Stimulated activated CD8-positive, alpha-beta memory T cell treated with anti-CD3 and anti-CD28 coated beads, Interleukin-15, amount 100 ng/mL, for 4 hours (primary cell): Measurements from ENCODE around the gene PROM1.

Experiments
- DNase-seq, 2 donors: peaks; one replicate each; pipeline ENCODE4 v3.0.0-alpha.2; 2020; ENCODE audit warnings: low read depth in 2 of 2

PROM1 gene

GRCh38 chr4:16027114-16027513, 56.7 kb downstream of the PROM1 start:
- no peak for DNase-seq

DNA sequence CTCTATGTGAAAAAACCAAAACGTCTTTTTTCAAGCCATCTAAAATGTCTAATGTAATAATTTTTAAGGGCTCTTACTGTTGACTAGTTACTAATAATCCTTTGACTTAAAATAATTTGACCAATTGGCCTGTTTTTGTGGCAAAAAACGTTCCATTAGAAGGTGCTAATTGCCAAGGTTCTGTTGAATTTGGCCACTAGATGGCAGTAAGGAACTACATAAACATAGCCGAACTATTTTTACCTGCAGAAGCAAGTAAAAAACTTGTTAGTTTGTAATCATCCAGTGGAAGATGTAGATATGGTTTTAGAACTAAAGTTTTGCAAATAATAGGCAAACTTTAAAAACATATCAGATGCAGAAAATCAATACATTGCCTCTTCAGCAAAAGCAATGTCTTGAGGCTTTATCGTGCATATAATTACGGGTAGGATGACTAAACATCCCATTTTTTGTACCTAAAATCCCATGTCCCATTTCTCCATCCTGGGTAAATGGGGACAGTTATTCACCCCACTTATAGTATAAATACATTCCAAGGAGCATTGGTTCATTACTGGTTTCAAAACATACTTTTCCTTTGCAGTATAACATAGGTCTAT, 57.6 kb downstream of the PROM1 start:
- no peak for DNase-seq

DNA sequence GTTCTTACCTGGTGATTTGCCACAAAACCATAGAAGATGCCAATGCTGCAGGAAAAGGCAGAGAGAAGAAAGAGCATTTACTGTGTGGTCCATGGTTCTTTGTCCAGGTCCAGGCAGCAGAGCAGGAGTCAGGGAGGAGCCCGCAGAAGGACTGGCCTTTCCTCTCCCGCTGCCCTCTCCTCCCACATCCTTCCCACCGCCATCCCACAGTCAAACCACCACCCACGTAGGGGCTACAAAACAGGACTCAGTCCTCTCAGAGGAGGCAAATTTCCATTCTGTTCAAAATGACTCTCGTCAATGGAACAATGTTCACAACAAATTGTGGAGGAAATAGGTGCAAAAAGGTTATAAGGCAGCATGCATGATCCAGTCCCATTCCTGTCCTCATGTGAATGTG, 58.6 kb downstream of the PROM1 start:
- no peak for DNase-seq

GRCh38 chr4:16023776-16024408, 59.9 kb downstream of the PROM1 start:
- DNase-seq, result no peak

GRCh38 chr4:16021804-16022560, 61.8 kb downstream of the PROM1 start:
- no peak for DNase-seq

- no peak for DNase-seq
These were observed 64.2 kb downstream of the PROM1 start for GRCh38 chr4:16019649-16020048.

- no peak for DNase-seq
These were observed 65.0 kb downstream of the PROM1 start for GRCh38 chr4:16018841-16019240.

GRCh38 chr4:16018061-16018676, 65.7 kb downstream of the PROM1 start:
- no peak for DNase-seq

DNA sequence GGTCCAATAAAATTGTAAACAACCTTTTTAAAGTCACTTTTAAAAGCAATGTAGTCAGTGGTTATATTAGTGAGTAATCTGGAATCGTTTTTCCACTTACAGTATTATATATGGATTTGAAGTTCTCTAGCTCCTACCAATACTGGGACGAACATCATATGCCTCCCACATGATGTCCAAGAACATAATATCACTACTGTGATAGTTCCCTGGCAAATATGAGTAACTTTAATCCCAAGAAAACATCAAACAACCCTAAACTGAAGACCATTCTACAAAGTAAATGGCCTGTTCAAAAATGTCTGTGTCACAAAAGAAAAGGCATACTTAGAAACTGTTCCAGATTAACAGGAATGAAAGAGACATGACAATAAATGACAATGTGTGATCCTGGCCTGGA, 67.3 kb downstream of the PROM1 start:
- DNase-seq, result no peak

DNA sequence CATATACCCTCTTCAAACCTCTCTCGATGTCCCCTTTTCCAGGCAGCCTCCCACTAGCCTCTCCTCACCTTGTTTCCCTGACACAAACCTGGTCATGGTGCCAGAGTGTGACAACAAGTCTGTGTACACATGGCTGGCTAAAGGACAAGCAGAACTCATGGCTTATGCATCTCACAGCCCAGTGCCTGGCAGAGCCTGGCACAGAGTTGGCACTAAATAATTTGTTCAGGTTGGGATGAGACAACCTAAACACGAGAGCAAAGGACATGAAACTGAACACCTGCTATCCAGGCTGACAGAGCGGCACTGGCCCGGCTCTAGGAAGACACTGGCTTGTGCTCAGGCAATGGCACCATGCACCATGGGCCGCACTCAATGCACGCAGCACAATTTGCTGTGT, 72.7 kb downstream of the PROM1 start:
- DNase-seq, result no peak

- DNase-seq, result no peak
These were observed 74.7 kb downstream of the PROM1 start for GRCh38 chr4:16009153-16009552.

GRCh38 chr4:16007471-16008095, 76.2 kb downstream of the PROM1 start:
- DNase-seq, result no peak

DNA sequence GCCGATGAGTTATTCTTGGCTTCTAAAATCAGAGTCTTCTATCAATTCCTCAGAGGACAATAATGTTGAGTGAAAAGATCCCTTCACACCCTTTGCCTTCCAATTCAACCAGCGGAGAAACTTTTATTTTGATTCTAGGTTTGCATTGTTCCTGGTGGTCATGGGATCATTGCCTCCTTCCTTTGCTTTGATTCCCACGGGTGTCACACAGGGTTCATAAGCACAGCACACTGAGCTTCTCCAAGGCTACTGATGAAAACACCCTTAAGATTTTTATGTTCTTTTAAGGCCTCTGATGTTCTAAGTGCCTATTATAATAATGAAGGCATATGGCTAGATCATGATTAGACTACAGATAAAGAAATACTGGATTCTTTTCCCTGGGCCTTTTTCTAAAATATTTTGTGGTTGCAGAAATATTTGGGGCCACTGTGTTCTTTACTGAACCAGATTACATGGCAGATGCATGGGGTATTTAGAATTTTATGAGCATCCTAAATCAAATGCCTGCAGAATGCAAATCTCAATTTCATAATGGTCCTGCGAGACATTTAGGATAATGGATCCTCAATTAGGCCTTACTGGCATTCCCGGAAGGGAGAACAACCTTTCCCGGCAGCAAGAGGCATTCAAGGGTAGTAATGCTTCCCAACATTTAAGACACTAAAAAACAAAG, 76.9 kb downstream of the PROM1 start:
- no peak for DNase-seq

GRCh38 chr4:16005676-16006075, 78.1 kb downstream of the PROM1 start:
- no peak for DNase-seq

GRCh38 chr4:16001484-16001858, 82.4 kb downstream of the PROM1 start:
- DNase-seq, result peak in 1 of 2 donors; percentile 10

GRCh38 chr4:16000708-16001483, 82.9 kb downstream of the PROM1 start:
- DNase-seq, result no peak

GRCh38 chr4:15996773-15997172, 87.0 kb downstream of the PROM1 start:
- no peak for DNase-seq

- DNase-seq, result no peak
These were observed 88.0 kb downstream of the PROM1 start for GRCh38 chr4:15995826-15996225.

DNA sequence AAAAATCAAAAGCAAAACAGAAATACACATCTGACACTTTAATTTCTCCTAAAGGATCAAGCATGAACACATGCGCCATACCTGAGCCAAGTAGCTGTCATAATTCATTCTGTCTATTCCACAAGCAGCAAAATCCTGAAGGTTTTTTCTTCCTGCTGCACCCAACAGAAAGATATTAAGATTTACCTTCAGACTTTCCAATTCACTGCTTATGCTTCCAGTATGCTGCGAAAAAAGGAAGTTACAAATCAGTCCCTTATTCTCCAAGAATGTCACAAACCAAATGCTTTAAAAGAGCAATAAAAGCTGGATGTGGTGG, 91.7 kb downstream of the PROM1 start:
- no peak for DNase-seq

- DNase-seq, result no peak
These were observed 93.1 kb downstream of the PROM1 start for GRCh38 chr4:15990570-15991285.
